Endothelial cell of umbilical vein (primary cell): Measurements from ENCODE around the gene SLC22A23. TPM values are rescaled to one million over a fixed set of nuclear protein-coding genes. Genes with fewer than 3 reads are reported as not detected.

Source experiments
- BruUV-seq: library from RNA; stranded (reverse); fragments of 400-500 nt; replicated peaks from 2 replicates; lab custom pipeline; 2021; lab: Mats Ljungman, UMichigan
- CTCF ChIA-PET: fragments of 300-600, 350-600 bp; sonication (Branson Sonifier 250); formaldehyde crosslinking; loops from one replicate; lab custom pipeline; 2021; ENCODE audit warnings: antibody characterized with exemption, inconsistent platforms; lab: Charles Lee
- POLR2A ChIA-PET: fragments of 300-600, 350-600 bp; sonication (Branson Sonifier 250); formaldehyde crosslinking; loops from one replicate; lab custom pipeline; 2021; ENCODE audit warnings: antibody characterized with exemption, inconsistent platforms; lab: Charles Lee
- DNase-seq: peaks from one replicate; pipeline ENCODE4 v3.0.0-alpha.2; 2011; ENCODE audit warnings: low read depth, low spot score
- FAIRE-seq: peaks from 2 replicates; lab custom pipeline; 2011; peaks lifted over from hg19 to GRCh38; lab: Jason Lieb, UNC
- H2AFZ ChIP-seq: 2 replicates; pipeline ENCODE4 v1.6.0; 2012; ENCODE audit warnings: low read depth, low read length, control low read depth, inconsistent platforms
- H3K27ac ChIP-seq: 2 replicates; pipeline ENCODE4 v1.5.1; 2011; ENCODE audit warnings: low read depth, mild to moderate bottlenecking, control low read depth, low read length, moderate library complexity; ENCODE audit not compliant: insufficient read depth
- H3K27me3 ChIP-seq, 2 experiments: 2 replicates each; pipeline versions ENCODE4 v1.6.0 to v1.6.1; 2011; ENCODE audit warnings: low read length in 2 of 2, mixed read lengths in 1 of 2; ENCODE audit not compliant: control insufficient read depth in 2 of 2, insufficient read depth in 2 of 2
- H3K36me3 ChIP-seq, 2 experiments: 2 replicates in 1 of 2; 3 replicates in 1 of 2; pipeline ENCODE4 v1.5.1; 2011; ENCODE audit warnings: low read length in 2 of 2, mild to moderate bottlenecking in 1 of 2, moderate library complexity in 1 of 2; ENCODE audit not compliant: control insufficient read depth in 2 of 2, insufficient read depth in 2 of 2; ENCODE audit errors: extremely low read depth in 1 of 2
- H3K4me1 ChIP-seq: 3 replicates; pipeline ENCODE4 v1.5.1; 2011; ENCODE audit warnings: mild to moderate bottlenecking, low read length; ENCODE audit not compliant: control insufficient read depth, insufficient read depth; ENCODE audit errors: extremely low read depth
- H3K4me2 ChIP-seq: 2 replicates; pipeline ENCODE4 v1.6.1; 2011; ENCODE audit warnings: low read length, control low read depth, mixed read lengths; ENCODE audit not compliant: insufficient read depth
- H3K4me3 ChIP-seq, 3 experiments: fragments of 200-600 bp in 1 of 3; sonication (generic), shearing (Covaris generic) in 1 of 3; replicated peaks in 1 of 3; 2 replicates each; pipeline ENCODE4 v1.5.1; 2011 to 2016; ENCODE audit warnings: control low read depth in 3 of 3, low read length in 3 of 3, mild to moderate bottlenecking in 2 of 3, inconsistent platforms in 1 of 3, low read depth in 1 of 3, moderate library complexity in 1 of 3; ENCODE audit not compliant: insufficient read depth in 1 of 3
- H3K79me2 ChIP-seq: 2 replicates; pipeline ENCODE4 v1.6.0; 2012; ENCODE audit warnings: low read length, inconsistent platforms; ENCODE audit not compliant: control insufficient read depth, insufficient read depth
- H3K9ac ChIP-seq: replicated peaks from 2 replicates; pipeline ENCODE3; 2011; ENCODE audit warnings: low read length, control low read depth; ENCODE audit not compliant: insufficient read depth; ENCODE audit errors: extremely low read depth
- H3K9me1 ChIP-seq: replicated peaks from 3 replicates; pipeline ENCODE4 v1.6.0; 2011; ENCODE audit warnings: mild to moderate bottlenecking, low read length; ENCODE audit not compliant: control insufficient read depth, insufficient read depth; ENCODE audit errors: extremely low read depth
- H3K9me3 ChIP-seq: replicated peaks from 2 replicates; pipeline ENCODE4 v1.5.1; 2012; ENCODE audit warnings: low read length, inconsistent platforms; ENCODE audit not compliant: control insufficient read depth, insufficient read depth
- H4K20me1 ChIP-seq: replicated peaks from 2 replicates; pipeline ENCODE3; 2011; ENCODE audit warnings: mild to moderate bottlenecking, low read length; ENCODE audit not compliant: control insufficient read depth, insufficient read depth; ENCODE audit errors: extremely low read depth
- EZH2 ChIP-seq: IDR thresholded peaks from 2 replicates; pipeline ENCODE4 v1.6.1; 2012; ENCODE audit warnings: borderline replicate concordance, low read depth, mild to moderate bottlenecking, moderate library complexity, low read length, inconsistent platforms; ENCODE audit not compliant: severe bottlenecking
- FOS ChIP-seq: IDR thresholded peaks from 2 replicates; pipeline ENCODE4 v1.6.1; 2011; ENCODE audit warnings: mild to moderate bottlenecking, low read length, moderate library complexity, borderline replicate concordance; ENCODE audit not compliant: insufficient read depth
- GATA2 ChIP-seq: IDR thresholded peaks from 2 replicates; pipeline ENCODE4 v1.7.0; 2011; ENCODE audit warnings: low read depth, mild to moderate bottlenecking, moderate library complexity, mixed read lengths, low read length; ENCODE audit not compliant: insufficient read length, insufficient read depth
- JUN ChIP-seq: IDR thresholded peaks from 2 replicates; pipeline ENCODE4 v1.6.1; 2011; ENCODE audit warnings: borderline replicate concordance, low read depth; ENCODE audit not compliant: insufficient read length, insufficient read depth
- MYC ChIP-seq: IDR thresholded peaks from one replicate; pipeline ENCODE4 v1.6.1; 2011; ENCODE audit warnings: mild to moderate bottlenecking, low read depth, low read length
- POLR2A ChIP-seq: IDR thresholded peaks from 2 replicates; pipeline ENCODE4 v1.6.1; 2012; ENCODE audit warnings: low read depth, mild to moderate bottlenecking, control low read depth, low read length
- POLR2AphosphoS5 ChIP-seq: IDR thresholded peaks from 2 replicates; pipeline ENCODE4 v1.6.1; 2012; ENCODE audit warnings: low read depth, mild to moderate bottlenecking, control low read depth, low read length, moderate library complexity; ENCODE audit not compliant: insufficient read depth
- dilution Hi-C: fragments of 300-500 bp; cut with MboI; formaldehyde crosslinking; loops from one replicate; pipeline ENCODE4 v1.15.0; 2019; ENCODE audit warnings: low sequenced_read_pairs; ENCODE audit not compliant: extremely low pct_ligation_motif_present
- intact Hi-C: fragments of 100-400 bp; cut with micrococcal nuclease; formaldehyde crosslinking; loops from one replicate; pipeline ENCODE4 v1.10.0; 2022
- polyA plus RNA-seq, 4 experiments: library from polyadenylated mRNA; depleted of rRNA in 3 of 4; stranded (reverse) in 3 of 4; unstranded in 1 of 4; fragments of >200 nt; gene quantifications; 2 replicates each; pipeline versions ENCODE4 v1.2.1 to v1.2.3, GENCODE V29; 2011 to 2012; ENCODE audit warnings: missing spikeins in 1 of 4
- total RNA-seq: library from RNA; stranded (reverse); gene quantifications from 2 replicates; pipeline ENCODE4 v1.2.3, GENCODE V29; 2021
- TF ChIP-seq, protein P1 (sequence below), 2 donors: IDR thresholded peaks; 1 replicate in 1 of 2; 2 replicates in 1 of 2; pipeline ENCODE4 v1.5.1; 2011; ENCODE audit warnings: low read length in 2 of 2, mild to moderate bottlenecking in 2 of 2, moderate library complexity in 2 of 2, control low read depth in 1 of 2, inconsistent platforms in 1 of 2, low read depth in 1 of 2; ENCODE audit not compliant: insufficient read depth in 1 of 2; ENCODE audit errors: extremely low read depth in 1 of 2
- TF ChIP-seq, protein P2 (sequence below): IDR thresholded peaks from 2 replicates; pipeline ENCODE4 v1.6.1; 2011; ENCODE audit not compliant: insufficient read depth, insufficient read length

Gene SLC22A23
- total and polyA plus RNA-seq, 2 donors (not counting 3 experiments of a cell fraction or from before 2014, with no cell fraction given): 4.2 to 14.3 TPM

DNA sequence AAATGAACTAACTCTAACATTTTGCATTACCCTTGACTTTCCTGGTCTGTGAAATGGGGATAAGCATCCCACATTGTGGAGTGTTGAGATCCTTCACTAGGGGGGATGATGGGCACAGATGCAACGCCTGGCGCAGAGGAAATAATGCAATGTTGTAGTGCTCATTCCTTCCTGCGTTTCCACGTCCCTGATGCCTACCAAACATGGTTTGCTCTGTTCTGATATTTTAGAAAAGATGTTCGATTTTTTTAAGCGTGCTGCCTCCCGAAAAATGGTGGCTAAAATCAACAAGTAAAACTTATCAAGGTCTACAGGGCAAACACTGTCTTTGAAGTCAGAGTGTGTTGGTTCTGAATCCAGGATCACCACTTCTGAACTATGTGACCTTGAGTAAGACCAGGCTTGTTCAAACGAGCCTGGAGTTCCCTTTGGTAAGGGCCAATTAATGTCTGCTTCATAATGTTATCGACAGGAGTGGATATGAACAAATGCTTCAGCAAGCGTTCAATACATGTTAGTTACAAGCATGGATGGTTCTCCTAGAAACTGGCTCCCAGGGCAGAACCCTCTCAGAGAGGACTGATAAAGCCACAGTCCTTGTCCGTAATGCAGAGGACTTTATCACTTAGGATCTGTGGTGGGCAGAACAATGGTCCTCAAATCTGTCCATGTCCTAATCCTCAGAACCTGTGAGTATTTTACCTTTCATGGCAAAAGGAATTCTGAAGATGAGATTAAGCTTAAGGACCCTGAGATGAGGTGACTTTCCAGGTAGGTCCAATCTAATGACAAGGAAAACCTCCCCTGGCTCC is 44.7 kb downstream of the SLC22A23 start:
- CTCF ChIA-PET: interaction anchor here (1.5 to 1.9 kb wide), 9 partner anchors 9 to 578 kb away, joined by 4 to 37 read pairs (median 7); no protein-coding TSS in a partner anchor

More for the DNA sequence above, 44.7 kb downstream of the SLC22A23 start:
- H3K4me2 ChIP-seq: no peak overlapping the region
- H3K4me1 ChIP-seq: no peaks in the 10 kb centered on the region
- TF ChIP-seq, protein P1, sequence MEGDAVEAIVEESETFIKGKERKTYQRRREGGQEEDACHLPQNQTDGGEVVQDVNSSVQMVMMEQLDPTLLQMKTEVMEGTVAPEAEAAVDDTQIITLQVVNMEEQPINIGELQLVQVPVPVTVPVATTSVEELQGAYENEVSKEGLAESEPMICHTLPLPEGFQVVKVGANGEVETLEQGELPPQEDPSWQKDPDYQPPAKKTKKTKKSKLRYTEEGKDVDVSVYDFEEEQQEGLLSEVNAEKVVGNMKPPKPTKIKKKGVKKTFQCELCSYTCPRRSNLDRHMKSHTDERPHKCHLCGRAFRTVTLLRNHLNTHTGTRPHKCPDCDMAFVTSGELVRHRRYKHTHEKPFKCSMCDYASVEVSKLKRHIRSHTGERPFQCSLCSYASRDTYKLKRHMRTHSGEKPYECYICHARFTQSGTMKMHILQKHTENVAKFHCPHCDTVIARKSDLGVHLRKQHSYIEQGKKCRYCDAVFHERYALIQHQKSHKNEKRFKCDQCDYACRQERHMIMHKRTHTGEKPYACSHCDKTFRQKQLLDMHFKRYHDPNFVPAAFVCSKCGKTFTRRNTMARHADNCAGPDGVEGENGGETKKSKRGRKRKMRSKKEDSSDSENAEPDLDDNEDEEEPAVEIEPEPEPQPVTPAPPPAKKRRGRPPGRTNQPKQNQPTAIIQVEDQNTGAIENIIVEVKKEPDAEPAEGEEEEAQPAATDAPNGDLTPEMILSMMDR (IDR thresholded peaks at IDR 0.05; ENCODE audit: extremely low read depth in 1 of 2, insufficient read depth in 1 of 2, low read depth in 1 of 2, low read length in 2 of 2): no peak
- TF ChIP-seq EZH2 (no peak), POLR2AphosphoS5 (no peak), GATA2 (no peak), POLR2A (no peak), MYC (no peak), FOS (no peak), JUN (no peak)
- TF ChIP-seq, protein P2, sequence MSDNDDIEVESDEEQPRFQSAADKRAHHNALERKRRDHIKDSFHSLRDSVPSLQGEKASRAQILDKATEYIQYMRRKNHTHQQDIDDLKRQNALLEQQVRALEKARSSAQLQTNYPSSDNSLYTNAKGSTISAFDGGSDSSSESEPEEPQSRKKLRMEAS: no peak
- FAIRE-seq: no peak
- H3K36me3 ChIP-seq: no peaks in the 10 kb centered on the region
- no peaks in the 10 kb centered on the region for H4K20me1 ChIP-seq
- no peaks in the 10 kb centered on the region for H3K79me2 ChIP-seq
- no peaks in the 10 kb centered on the region for H3K9me3 ChIP-seq
- H3K27ac ChIP-seq: no peak overlapping the region
- POLR2A ChIA-PET: no interaction called here
- H2AFZ ChIP-seq: no peak overlapping the region
- no peak for DNase-seq
- H3K27me3 ChIP-seq: no peaks in the 10 kb centered on the region
- intact Hi-C loops (loop anchor here (1.0 to 2.0 kb wide), 5 partner anchors 133 to 578 kb away; no protein-coding TSS in a partner anchor), dilution Hi-C loops (no loop called here)
- no peaks in the 10 kb centered on the region for H3K9me1 ChIP-seq
- BruUV-seq: no TSS peak
- no peak overlapping the region for H3K9ac ChIP-seq
- no peak overlapping the region for H3K4me3 ChIP-seq
